ENCODE results near the gene CTSZ.
"Not testable (repeated sequence)": the region's sequence is repeated elsewhere in the genome, so short reads cannot be mapped to it uniquely, and the experiment has no call there.

Gene CTSZ

DNA sequence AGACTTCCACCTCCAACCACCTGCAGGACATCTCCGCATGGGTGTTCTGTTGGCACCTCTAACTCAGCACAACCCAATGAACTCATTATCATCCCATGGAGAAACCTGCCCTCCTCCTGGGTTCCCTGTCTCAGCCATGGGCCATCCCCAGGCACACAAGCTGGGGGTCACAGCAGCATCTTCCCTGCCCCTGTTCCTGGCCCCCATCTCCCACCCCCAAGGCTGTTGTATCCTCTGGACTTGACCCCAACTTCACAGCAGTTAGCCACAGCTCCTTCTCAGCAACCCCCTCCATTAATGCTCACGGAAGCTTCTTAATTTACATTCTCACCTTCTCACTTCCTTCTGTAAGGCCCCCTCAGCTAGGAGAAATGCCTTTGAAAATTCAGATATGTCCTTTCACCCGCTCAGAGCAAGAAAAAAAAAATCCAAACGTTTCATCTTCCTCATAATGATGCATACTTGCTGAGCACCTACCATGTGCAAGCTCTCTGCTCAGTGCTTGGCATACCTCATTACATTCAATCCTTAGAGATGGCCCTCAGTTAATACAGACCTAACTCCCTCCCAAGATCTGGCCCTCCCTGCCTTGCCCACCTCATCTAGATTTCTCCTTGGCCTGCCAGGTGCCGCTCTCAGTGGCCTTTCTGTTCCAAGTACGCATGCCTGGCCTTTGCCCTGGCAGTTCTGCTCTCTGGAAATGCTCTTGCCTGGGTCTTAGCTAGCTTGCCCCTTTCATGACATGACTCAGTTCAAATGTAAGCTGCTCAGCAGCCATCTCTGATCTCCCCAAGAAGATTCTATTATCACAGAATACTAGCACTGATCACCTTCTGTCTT is 28.5 kb downstream of the CTSZ start:
- no peak for DNase-seq (ENCODE audit: low spot score)

DNA sequence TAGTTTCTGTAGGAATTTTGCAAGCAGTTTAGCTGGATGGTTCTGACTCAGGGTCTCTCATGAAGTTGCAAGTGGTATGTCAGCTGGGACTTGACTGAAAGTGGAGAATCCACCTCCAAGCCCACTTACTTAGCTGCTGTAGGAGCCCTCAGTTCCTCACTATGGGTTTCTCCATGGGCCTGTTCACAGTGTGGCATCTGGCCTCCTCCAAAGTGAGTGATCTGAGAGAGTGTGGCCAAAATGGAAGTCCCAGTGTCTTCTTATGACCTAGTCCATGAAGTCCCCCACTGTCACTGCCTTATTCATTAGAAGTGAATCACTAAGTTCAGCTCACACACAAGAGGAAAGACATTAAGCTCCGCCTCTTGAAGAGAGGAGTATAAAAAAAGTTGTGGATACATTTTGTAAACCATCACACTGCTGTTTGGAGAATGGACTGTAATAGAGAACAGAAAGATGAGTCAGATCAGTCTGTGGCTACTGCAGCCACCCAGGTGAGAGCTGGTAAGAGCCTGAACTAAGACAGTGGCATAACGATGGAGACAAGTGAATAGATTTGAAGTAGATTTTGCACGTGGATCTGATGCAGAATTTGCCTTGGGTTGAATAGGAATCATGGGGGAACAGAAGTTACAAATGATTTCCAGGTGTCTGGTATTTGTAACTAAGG is 30.9 kb downstream of the CTSZ start:
- DNase-seq (ENCODE audit: low spot score) = no peak

DNA sequence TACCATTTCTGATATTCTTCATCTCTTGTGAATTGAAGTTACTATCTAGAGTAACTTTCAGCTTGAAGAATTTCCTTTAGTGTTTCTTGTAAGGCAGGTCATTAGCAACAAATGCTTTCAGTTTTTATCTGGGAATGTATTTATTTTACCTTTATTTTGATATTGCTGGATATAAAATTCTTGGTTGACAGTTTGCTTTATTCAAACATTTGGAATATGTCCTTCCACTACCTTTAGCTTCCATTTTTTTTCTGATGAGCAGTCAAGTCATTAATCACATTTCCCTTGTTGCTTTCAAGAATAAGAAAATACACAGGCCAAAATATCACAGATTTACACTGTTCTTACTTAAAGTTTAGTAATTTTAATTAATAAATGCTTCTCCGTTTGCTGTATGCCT is 31.7 kb downstream of the CTSZ start:
- no peak for DNase-seq (ENCODE audit: low spot score)

DNA sequence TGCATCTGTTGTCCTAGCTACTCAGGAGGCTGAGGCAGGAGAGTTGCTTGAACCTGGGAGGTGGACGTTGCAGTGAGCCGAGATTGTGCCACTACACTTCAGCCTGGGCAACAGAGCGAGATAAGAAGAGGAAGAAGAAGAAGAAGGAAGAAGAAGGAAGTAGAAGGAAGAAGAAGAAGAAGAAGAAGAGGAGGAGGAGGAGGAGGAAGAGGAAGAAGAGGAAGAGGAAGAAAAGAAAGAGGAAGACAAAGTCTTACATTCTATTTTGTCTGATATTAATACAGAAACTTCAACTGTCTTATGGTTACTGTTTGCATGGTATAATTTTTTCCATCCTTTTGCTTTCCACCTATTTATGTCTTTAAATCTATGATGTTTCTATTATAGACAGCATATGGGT is 33.2 kb downstream of the CTSZ start:
- DNase-seq (ENCODE audit: low spot score) = no peak

DNA sequence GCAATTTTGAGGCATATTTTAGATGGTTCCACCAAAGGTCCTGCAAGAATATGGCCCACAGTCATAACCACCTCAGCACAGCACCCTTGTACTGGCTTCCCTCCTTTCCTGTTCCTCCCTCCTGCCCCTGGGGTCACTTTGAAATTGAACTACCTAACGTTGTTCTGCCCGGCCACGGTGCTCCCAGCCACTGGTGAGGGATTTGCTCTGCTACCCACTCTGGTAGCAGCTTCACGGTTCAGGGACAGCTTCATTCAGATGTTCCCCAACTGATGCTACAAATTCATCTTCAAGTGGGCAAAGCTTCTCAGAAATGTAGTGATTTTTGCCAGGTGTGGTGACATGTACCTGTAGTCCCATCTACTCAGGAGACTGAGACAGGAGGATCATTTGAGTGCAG is 33.9 kb downstream of the CTSZ start:
- DNase-seq (ENCODE audit: low spot score) = no peak

DNA sequence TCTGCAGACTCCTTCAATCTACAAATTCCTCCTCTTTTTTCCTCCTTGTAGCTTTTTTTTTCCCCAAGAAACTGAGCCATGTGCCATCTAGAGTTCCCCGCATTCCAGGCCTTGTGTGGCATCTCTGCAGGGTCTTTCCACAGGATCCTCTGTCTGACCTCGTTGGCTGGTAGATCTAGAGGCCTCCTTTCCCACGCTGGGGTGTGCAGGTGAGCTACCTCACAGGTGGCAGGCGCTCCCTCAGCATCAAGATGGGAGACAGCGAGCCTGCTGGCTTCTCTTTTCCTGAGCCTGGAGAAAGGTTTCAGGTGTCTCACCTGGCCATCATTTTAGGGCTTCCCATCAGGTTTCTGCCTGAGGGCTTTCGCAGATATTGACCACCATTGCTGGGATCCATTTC is 35.6 kb downstream of the CTSZ start:
- DNase-seq (ENCODE audit: low spot score) = no peak

DNA sequence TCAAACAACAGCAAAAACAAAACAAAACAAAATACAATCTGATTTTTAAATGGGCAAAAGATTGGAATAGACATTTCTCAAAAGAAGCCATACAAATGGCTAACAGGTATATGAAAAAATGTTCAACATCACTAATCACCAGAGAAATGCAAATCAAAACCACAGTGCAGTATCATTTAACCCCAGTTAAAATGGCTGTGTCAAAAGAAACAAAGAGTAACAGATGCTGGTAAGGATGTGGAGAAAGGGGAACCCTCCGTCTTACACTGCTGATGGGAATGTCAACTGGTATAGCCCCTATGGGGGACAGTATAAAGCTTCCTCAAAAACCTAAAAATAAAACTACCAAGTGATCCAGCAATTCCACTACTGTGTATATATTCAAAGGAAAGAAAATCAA is 36.9 kb downstream of the CTSZ start:
- no peak for DNase-seq (ENCODE audit: low spot score)

DNA sequence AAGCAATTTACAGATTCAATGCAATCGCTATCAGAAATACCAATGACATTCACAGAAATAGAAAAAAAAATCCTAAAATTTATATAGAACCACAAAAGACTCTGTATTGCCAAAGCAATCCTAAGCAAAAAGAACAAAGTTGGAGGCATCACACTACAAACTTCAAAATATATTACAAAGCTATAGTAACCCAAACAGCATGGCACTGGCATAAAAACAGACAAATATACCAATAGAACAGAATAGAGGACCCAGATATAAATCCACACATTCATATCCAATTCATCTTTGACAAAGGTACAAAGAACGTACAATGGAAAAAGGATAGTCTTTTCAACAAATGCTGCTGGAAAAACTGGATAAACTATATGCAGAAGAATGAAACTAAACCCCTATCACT is 37.6 kb downstream of the CTSZ start:
- DNase-seq (ENCODE audit: low spot score) = no peak

DNA sequence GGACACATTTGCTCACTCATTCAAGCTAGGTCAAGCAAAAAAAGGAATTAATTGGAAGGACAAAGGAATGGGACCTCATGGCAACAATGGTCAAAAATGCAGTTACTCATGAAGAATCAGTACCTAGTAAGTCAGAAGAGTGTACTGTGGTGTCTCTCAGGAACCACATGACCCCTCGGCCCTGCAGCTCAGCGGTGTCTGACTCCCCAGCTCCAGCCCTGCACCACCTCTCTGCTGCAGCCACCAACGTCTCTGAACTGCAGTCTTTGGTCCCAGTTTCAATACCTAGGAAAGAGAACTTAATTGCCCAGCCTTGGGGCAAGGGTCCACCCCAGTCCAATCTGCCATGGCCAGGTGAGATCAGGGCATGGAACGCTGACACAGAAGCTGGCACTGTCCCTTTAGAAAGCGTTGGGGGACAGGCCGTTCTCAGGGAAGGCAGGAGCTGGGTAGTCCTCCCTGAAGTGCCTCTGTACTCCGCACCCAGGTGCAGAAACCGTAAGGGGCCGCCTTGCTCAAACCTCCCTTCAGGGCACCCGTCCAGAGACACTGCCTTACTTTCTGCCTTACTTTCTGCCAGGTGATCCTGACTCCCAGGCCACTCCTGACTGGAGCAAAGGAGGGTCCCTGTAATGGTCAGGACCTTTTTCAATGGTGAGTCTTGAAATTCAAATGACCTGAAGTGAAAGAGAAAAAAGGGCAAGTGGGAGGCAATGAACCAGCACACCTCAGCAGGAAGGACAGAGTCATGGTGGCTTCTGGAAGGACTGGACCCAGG is 39.2 kb downstream of the CTSZ start:
- no peak for DNase-seq (ENCODE audit: low spot score)

DNA sequence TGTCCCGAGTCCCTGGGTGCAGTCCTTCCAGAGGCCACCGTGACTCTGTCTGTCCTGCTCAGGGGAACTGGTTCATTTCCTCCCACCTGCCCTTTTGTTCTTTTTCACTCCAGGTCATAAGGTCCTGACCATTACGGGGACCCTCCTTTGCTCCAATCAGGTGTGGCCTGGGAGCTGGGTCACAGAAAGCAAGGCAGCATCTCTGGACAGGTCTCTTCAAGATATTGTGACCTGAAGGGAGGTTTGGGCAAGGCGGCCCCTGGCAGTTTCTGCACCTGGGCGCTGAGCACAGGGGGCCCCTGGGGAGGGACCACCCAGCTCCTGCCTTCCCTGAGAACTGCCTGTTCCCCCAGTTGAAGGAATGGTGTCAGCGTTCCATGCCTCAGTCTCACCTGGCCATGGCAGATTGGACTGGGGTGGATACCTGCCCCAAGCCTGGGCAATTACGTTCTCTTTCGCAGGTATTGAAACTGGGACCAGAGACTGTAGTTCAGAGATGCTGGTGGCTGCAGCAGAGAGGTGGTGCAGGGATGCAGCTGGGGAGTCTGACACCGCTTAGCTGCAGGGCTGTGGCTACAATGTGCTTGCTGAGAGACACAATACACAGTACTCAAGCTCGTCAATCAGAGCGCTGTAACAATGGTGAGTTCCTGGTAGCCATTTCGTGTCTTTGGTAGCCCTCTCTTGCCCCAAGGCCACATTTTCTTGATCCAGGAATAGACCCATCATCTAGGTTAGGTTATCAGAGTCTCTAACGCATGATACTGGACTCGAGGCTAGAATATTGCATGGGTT is 41.6 kb downstream of the CTSZ start:
- no peak for DNase-seq (ENCODE audit: low spot score)

DNA sequence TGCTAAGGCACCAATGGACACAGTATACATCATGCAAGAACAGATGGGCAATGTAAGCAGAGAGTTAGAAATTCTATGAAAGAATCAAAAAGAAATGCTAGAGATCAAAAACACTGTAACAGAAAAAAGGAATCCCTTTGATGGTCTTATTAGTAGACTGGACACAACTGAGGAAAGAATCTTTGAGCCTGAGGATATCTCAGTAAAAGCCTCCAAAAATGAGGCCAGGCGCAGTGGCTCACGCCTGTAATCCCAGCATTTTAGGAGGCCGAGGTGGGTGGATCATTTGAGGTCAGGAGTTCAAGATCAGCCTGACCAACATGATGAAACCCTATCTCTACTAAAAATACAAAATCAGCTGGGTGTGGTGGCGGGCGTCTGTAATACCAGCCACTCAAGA is 43.1 kb downstream of the CTSZ start:
- not testable (repeated sequence) for DNase-seq (ENCODE audit: low spot score)

DNA sequence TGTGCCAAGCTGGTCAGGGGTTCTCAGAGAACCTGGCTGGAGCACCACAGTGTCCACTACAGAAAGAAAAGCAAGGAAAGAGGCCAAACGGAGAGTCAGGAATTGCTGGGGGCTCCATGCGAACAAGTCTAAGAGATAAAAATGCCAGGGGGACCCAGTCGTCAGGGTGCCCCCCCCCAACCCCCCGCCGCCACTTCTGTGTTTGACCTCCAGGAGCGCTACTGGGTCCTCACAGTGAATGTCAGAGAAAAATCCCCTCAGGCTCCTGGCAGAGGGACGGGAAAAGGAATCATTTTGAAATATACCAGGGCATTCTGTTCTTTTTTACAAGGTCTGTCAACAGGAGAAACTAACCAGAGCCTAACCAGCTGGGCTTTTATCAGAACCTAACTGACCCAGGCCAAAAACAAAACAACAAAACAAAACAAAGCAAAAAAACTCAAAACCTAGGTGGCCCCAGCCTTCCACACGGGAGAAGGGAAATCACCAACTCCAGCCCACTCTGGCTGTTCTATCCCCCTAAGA is 43.9 kb downstream of the CTSZ start:
- DNase-seq (ENCODE audit: low spot score) = no peak

DNA sequence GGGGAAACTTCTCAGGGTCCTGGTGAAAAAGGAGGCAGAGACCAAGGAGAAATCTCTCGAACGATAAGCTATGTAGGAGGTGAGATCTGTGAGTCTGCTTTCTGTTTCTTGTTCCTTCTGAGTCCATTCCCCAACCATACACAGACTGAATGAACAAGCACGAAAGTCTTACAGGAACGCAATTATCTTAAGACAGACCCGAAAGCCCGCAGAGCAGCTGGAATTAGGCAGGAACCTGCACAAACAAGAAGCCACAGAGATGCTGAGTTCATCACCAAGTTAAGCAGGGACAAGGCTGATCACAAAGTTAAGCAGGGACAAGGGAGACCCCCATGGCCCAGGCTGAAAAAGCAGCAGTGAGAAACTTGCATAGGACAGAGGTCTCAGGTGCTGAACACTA is 47.4 kb downstream of the CTSZ start:
- no peak for DNase-seq (ENCODE audit: low spot score)

DNA sequence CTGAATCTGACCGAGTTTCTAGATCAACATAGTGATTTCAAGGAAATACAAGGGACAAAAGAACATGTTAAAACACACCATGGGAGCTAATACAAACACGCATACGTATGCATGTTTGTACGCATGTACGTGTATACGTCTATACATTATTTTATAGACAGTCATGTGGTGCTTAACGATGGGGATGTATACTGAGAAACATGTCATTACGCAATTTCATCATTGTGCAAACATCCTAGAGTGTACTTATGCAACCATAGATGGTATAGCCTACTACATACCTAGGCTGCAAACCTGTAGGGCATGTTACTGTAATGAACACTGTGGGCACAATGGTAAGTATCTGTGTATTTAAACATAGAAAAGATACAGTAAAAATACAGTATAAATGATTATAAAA is 51.0 kb downstream of the CTSZ start:
- no peak for DNase-seq (ENCODE audit: low spot score)

DNA sequence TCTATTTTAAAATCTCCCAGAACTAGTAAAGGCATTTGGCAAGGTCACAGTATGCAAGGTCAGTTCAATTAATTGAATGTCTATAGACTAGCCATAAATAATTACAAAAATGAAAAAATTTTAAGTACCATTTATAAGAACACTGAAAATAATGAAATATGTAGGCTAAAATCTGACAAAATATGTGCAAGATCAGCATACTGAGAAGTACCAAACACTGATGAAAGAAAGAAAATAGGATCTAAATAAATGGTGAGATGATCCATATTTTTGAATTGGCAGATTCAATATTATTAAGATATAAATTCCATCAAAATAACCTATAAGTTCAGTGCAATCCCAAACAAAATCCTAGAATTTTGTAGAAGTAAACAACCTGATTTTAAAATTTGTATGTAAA is 54.0 kb downstream of the CTSZ start:
- no peak for DNase-seq (ENCODE audit: low spot score)

DNA sequence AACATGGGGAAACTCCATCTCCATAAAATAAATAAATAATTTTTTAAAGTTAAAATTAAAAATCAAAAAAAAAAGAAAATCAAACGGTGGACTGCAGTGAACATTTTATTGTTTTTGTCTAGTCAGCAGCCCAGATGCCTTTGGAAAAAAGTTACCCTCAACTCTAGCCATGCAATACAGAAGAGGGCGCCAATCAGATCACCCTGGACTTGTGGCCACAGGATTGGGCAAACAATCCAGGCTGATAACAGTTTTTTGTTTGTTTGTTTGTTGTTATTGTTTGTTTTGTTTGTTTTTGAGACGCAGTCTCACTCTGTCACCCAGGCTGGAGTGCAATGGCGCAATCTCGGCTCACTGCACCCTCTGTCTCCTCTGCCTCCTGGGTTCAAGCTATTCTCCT is 56.5 kb downstream of the CTSZ start:
- no peak for DNase-seq (ENCODE audit: low spot score)

DNA sequence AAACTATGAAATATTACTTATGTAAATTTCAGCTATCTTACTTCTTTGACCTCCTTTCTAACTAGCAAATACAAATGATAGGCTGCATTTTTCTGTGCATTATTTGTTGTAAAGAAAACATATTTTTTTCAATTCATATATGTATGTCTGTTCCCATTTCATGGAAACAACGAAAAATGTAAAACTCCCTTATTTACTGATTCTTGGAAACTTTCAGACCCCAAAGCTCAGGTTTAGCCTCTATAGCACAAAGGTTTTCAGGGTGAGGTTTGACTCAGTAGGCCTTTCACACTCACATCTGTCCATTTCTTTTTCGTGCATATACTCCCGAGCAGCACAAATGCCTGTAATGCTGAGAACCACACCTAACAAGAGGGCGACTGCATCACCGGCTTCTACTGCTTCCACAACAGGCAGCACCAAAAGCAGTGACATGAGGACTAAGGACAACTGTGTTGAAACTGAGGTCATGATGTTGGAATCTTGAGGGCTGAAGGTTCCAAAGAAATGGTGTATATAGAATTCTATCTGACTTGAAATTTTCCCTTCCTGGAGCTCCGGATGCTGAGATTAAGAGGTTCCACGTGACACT is 59.2 kb downstream of the CTSZ start:
- DNase-seq (ENCODE audit: low spot score) = not testable (repeated sequence)

DNA sequence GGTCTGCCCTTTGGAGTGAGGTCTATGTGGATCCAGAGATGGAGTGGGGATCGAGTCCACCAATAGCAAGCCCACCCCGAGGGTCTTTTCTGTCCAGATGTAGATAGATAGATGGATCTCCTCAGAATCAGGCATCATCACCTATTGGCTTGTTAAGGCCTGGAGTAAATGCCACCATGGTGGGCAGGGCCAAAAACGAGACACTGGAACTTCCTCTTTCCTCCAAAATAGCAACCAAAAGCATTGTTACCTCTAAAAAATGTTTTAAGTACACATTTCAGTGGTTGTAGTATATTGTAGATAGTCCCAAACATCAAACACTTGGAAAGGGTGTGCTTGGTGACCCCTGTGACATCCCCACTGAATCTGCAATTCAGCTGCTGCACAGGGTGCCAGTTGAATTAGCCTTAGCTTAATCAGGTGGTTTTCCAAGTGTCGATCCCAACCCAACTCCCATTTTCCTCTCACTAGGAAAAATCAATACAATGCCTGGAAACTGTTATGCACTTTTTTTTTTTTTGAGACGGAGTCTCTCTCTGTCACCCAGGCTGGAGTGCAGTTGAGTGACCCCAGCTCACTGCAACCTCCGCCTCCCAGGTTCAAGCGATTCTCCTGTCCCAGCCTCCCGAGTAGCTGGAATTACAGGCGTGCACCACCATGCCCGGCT is 61.0 kb downstream of the CTSZ start:
- no peak for DNase-seq (ENCODE audit: low spot score)
